AML-193 (cell line): ENCODE data around the gene AGL.
"Not testable (repeated sequence)": the region's sequence is repeated elsewhere in the genome, so short reads cannot be mapped to it uniquely, and the experiment has no call there.

Source experiments
- DNase-seq, 2 experiments: peaks; one replicate each; lab custom pipeline; 2025; lab: John Stamatoyannopoulos, UW

Gene AGL

DNA sequence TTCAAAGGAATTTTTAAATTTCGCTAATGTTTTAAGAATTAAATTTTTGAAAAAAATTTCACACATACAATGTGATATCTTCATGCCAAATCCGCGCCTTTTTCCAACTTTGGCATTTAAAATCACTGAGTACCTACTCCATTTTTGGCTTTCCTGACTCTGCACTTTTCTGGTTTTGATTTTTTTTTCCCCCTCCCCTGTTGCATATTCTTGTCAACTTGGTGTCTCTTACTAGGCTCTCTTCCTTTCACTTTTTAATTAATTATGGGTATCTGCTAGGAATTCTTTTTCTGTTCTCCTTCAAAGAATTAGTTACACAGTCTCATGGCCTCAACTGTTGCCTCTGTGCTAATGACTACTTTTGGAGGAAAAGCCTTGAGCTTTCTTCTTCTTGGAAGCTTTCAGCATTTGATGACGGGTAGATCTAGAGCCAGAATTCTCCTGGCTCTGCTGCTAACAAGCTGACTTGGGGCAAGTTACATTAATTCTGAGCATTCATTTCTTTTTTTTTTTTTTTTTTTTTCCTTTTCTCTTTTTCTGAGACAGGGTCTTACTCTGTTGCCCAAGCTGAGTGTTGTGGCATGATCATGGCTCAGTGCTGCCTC lies 1.8 kb downstream of the AGL start:
- DNase-seq = no peak

DNA sequence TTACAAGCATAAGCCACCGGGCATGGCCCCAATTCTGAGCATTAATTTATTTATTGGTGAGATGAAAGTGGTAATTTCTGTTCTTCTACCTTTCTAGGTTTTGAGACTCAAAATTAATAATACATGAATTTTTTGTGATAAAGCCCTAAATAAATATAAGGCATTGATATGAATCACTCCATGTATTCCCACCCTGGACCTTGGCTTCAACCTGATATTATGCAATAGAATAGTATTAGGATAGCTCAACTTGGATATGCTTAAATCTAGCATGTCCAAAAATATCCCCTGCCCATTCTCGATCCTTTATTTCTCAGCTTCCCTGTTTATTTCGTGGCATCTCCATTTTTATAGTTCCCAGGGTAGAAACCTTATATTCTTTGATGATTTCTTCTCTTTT lies 2.5 kb downstream of the AGL start:
- DNase-seq = no peak

DNA sequence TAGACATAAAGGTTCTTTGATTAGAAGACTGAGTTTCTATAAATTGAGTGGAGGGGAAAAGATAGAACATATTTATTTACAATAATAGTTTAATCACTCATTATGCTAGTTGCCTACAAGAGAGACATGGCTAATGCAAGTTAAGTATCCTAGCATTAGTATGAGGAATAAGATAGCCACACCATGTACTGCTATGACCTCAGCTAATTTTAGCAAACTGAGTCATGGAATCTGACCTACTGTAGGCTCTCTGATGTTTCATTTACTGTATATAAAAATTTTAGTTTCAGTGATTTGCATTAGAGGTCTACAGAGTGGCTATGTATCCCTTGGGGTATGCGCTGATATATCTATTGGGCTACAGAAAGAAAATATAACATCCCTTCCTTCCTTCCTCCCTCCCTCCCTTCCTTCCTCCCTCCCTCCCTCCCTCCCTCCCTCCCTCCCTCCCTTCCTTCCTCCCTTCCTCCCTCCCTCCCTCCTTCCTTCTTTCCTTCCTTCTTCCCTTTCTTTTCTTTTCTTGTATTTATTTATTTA lies 5.8 kb downstream of the AGL start:
- DNase-seq = no peak

- not testable (repeated sequence) for DNase-seq
Observed at GRCh38 chr1:99857041-99857440, 6.9 kb downstream of the AGL start.

- no peak for DNase-seq
Observed at GRCh38 chr1:99858286-99858685, 8.1 kb downstream of the AGL start.

DNA sequence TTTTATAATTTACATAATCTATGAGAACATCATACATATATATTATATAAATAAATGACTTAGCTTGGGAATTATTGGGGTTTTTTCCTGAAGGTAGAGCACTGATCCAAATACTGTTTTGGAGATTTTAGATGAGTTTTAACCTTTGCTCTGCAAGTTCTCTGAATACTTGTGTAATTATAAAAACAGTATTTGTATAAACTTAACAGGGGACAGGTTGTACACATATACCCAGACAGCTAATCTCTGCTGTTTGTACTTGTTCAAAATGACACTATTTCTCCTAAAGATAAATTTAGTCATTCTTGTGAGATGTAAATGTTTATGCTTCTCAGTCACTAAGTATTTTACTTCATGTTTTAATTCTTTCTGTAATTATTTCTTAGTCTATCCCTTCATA lies 8.7 kb downstream of the AGL start:
- no peak for DNase-seq

GRCh38 chr1:99860703-99861102 lies 10.5 kb downstream of the AGL start:
- no peak for DNase-seq

DNA sequence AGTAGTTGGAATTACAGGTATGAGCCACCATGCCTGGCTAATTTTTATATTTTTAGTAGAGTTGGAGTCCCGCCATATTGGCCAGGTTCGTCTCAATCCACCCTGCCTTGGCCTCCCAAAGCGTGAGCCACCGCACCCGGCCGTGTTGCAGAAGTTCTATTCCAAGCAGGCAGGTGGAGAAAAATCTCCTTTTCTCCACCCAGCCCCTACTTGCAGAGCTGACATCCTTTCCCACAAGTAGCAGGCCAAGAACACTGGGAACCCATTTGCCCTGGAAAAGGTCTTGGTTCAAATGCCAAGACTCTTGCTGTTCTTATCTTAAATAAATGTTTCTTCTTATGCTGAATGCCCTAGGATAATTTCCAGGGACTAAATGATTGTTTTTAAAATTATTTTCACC lies 17.5 kb downstream of the AGL start:
- DNase-seq = no peak

DNA sequence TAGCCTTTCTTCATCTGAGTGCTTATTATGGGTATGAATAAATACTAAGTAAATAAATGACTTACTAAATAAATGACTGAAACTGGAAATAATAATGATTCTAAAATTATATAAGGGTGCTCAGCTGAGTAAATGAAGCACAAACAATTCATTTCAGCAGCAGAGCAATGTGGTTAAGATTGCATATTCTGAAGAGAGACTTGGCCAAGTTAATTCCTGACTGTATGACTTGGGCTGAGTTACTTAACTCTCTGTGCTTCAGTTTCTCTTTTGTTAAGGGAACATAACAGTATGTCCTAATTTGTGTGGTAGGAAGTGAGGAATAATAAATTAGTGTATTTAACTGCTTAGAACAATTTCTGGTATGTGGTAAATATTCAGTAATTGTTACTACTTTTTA lies 19.1 kb downstream of the AGL start:
- peak; percentile 60 to 70 for DNase-seq

DNA sequence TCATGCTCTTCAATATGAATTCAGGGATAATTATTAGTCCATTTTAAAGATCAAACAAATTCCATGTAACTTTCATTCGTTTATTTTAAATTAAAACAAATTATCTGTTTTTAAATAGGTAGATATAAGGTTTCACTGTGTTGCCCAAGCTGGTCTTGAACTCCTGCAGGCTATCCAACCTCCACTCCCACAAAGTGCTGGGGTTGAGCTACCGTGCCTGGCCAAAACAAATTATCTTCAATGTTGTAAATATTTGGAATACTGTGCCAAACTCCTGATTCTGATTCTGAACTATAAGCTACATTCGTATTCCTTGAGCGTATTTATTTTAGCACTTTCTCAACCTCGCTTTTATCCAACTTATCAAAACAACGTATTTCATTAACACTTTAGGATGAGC lies 19.6 kb downstream of the AGL start:
- no peak for DNase-seq

GRCh38 chr1:99872063-99872462 lies 21.9 kb downstream of the AGL start:
- no peak for DNase-seq

- no peak for DNase-seq
Observed at GRCh38 chr1:99877568-99877967, 27.4 kb downstream of the AGL start.

- DNase-seq = no peak
Observed at GRCh38 chr1:99886179-99886578, 36.0 kb downstream of the AGL start.

GRCh38 chr1:99886841-99887240 lies 36.7 kb downstream of the AGL start:
- DNase-seq = no peak

- DNase-seq = no peak
Observed at GRCh38 chr1:99887890-99888289, 37.7 kb downstream of the AGL start.

- no peak for DNase-seq
Observed at GRCh38 chr1:99891997-99892396, 41.8 kb downstream of the AGL start.

GRCh38 chr1:99903278-99903677 lies 53.1 kb downstream of the AGL start:
- DNase-seq = not testable (repeated sequence)

DNA sequence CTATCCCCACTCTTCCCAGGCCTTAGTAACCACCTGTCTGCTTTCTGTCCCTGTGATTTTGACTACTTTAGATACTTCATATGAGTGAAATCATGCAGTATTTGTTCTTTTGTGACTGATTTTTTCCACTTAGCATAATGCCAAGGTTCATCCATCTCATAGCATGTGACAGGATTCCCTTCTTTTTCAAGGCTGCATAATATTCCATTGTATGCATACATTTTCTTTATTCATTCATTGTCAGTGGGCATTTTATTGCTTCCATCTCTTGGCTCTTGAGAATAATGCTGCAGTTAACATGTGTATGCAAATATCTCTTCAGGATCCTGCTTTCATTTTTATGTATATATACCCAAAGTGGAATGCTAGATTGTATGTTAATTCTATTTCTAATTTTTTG lies 56.4 kb downstream of the AGL start:
- no peak for DNase-seq

DNA sequence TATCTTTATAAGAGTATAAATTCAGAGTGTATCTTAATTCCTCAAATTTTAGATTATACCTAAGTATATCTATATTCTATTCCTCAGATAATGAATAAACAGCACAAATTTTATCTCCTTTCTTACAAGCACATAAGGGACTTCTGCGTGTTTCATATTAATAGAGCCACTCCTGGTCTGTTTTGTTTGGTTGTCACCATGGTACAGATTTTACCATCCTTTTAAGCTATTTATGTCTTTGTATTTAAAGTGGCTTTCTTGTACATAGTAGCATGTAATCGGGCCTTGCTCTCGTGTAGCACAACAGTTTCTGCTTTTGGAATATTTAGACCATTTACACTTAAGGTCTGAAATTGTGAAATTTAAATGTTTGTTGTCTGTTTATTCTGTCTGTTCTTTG lies 67.1 kb downstream of the AGL start:
- DNase-seq = no peak

GRCh38 chr1:99919220-99919619 lies 69.1 kb downstream of the AGL start:
- peak; percentile 11 to 35 for DNase-seq

GRCh38 chr1:99934801-99935200 lies 84.6 kb downstream of the AGL start:
- no peak for DNase-seq

DNA sequence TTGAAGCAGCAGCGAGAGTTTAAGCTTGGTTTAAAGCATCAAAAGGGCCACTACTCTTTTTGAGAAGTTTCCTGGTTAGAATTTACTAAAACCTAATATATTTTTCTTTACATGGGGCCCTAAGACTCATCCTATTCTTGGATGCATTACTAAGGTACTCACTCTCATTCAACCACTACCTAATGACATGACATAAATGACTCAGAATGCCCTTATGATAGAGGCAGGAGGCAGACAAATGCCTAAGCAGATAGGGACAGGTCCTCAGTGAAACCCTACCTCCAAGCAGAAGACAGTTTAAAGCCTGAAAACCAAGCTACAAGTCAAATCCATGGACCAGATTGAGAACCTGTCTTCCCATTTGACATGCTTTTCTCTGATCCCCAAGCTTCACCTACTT lies 85.4 kb downstream of the AGL start:
- no peak for DNase-seq

DNA sequence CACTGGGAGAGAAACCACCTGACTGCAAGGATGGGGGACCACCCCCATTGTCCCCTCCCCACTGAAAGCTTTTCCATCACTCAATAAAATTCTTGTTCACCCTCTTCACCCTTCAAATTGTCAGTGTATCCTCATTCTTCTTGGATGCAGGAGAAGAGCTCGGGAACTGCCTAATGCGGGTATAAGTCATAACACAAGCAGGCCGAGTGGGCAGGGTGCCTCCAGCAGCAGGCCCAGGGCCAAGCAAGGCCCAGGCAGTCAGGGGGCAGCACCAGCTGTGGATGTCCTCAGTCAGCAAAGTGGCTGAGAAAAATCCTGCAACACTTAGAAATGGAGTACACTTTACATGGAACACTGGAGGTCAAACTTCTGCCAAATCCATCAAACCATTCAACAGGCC lies 85.9 kb downstream of the AGL start:
- no peak for DNase-seq

- DNase-seq = no peak
Observed at GRCh38 chr1:99942723-99943122, 92.6 kb downstream of the AGL start.
